Stimulated activated naive B cell treated with anti-CD40 and anti-IgM and Interleukin-4, amounts not matched to agents 10 μg/mL and 1 μg/mL and 100 μg/mL, for 72 hours (primary cell): Measurements from ENCODE around the gene MIB2.
"Not testable (repeated sequence)": the region's sequence is repeated elsewhere in the genome, so short reads cannot be mapped to it uniquely, and the experiment has no call there.

Source experiments
- ATAC-seq, 2 donors: fragments of 150-1000 bp; cut with Tn5 transposase; replicated peaks; 2 replicates each; pipeline ENCODE4 v1.10.0; 2021; ENCODE audit warnings: moderate library complexity in 1 of 2
- DNase-seq: peaks from one replicate; pipeline ENCODE4 v3.0.0; 2021
- H3K27ac Mint-ChIP-seq: one replicate; pipeline ENCODE4 v1.8.0; 2022; ENCODE audit warnings: mild to moderate bottlenecking, mixed read lengths
- H3K27me3 Mint-ChIP-seq, 2 donors: one replicate each; pipeline ENCODE4 v1.8.0; 2022; ENCODE audit warnings: mixed read lengths in 2 of 2
- H3K36me3 Mint-ChIP-seq, 2 donors: one replicate each; pipeline ENCODE4 v1.8.0; 2022; ENCODE audit warnings: mixed read lengths in 2 of 2, mild to moderate bottlenecking in 1 of 2
- H3K4me1 Mint-ChIP-seq, 2 donors: one replicate each; pipeline ENCODE4 v1.8.0; 2022; ENCODE audit warnings: mixed read lengths in 2 of 2, mild to moderate bottlenecking in 1 of 2
- H3K4me3 Mint-ChIP-seq, 2 donors: one replicate each; pipeline ENCODE4 v1.8.0; 2022; ENCODE audit warnings: mild to moderate bottlenecking in 2 of 2, mixed read lengths in 2 of 2, moderate library complexity in 1 of 2
- H3K9me3 Mint-ChIP-seq, 2 donors: one replicate each; pipeline ENCODE4 v1.8.0; 2022; ENCODE audit warnings: mixed read lengths in 2 of 2, mild to moderate bottlenecking in 1 of 2

Gene MIB2

GRCh38 chr1:1631782-1632420 is 16.6 kb downstream of the MIB2 start, which contains the start of gene MMP23B:
MMP23B (plus strand) TSS chr1:1632173; CDS start chr1:1632219, 46 bp downstream.
- H3K9me3 Mint-ChIP-seq, result peaks cover 0 to 2% of the 10 kb centered on the region in 2 donors
- ATAC-seq (no peak), DNase-seq (no peak)
- peak within 1 kb of the TSS; percentile 91 for H3K27ac Mint-ChIP-seq
- peaks cover 9 to 11% of the 10 kb centered on the region in 2 donors for H3K27me3 Mint-ChIP-seq
- peaks cover 4 to 5% of the 10 kb centered on the region in 2 donors for H3K4me1 Mint-ChIP-seq
- H3K36me3 Mint-ChIP-seq, result peaks cover 4 to 8% of the 10 kb centered on the region in 2 donors
- H3K4me3 Mint-ChIP-seq, result peak within 1 kb of the TSS; percentile 41 to 55

GRCh38 chr1:1633409-1633808 is 18.1 kb downstream of the MIB2 start:
- not testable (repeated sequence) for H3K4me1 Mint-ChIP-seq, H3K4me3 Mint-ChIP-seq, H3K9me3 Mint-ChIP-seq, ATAC-seq, H3K36me3 Mint-ChIP-seq, DNase-seq, H3K27ac Mint-ChIP-seq
- peaks cover 9 to 11% of the 10 kb centered on the region in 2 donors for H3K27me3 Mint-ChIP-seq

- peaks cover 9 to 11% of the 10 kb centered on the region in 2 donors for H3K27me3 Mint-ChIP-seq
- not testable (repeated sequence) for H3K27ac Mint-ChIP-seq, H3K4me3 Mint-ChIP-seq, H3K4me1 Mint-ChIP-seq, DNase-seq, H3K36me3 Mint-ChIP-seq, ATAC-seq, H3K9me3 Mint-ChIP-seq
These were observed 19.3 kb downstream of the MIB2 start for GRCh38 chr1:1634613-1635012.

GRCh38 chr1:1636621-1637478 is 21.6 kb downstream of the MIB2 start:
- H3K27ac Mint-ChIP-seq, H3K4me3 Mint-ChIP-seq: not testable (repeated sequence)

GRCh38 chr1:1637479-1637875 is 22.2 kb downstream of the MIB2 start:
- not testable (repeated sequence) for DNase-seq, H3K36me3 Mint-ChIP-seq, H3K27me3 Mint-ChIP-seq, H3K9me3 Mint-ChIP-seq, H3K4me1 Mint-ChIP-seq, ATAC-seq, H3K27ac Mint-ChIP-seq, H3K4me3 Mint-ChIP-seq

More at GRCh38 chr1:1636621-1637478, 21.6 kb downstream of the MIB2 start:
- not testable (repeated sequence) for ATAC-seq, H3K4me1 Mint-ChIP-seq, H3K9me3 Mint-ChIP-seq, H3K36me3 Mint-ChIP-seq, DNase-seq, H3K27me3 Mint-ChIP-seq

- H3K36me3 Mint-ChIP-seq, DNase-seq, ATAC-seq, H3K4me3 Mint-ChIP-seq, H3K27me3 Mint-ChIP-seq, H3K9me3 Mint-ChIP-seq, H3K27ac Mint-ChIP-seq, H3K4me1 Mint-ChIP-seq: not testable (repeated sequence)
These were observed 23.2 kb downstream of the MIB2 start for GRCh38 chr1:1638528-1638927.

GRCh38 chr1:1639368-1639767 is 24.1 kb downstream of the MIB2 start:
- not testable (repeated sequence) for ATAC-seq

GRCh38 chr1:1640081-1640480 is 24.8 kb downstream of the MIB2 start:
- not testable (repeated sequence) for H3K4me3 Mint-ChIP-seq, H3K27me3 Mint-ChIP-seq, DNase-seq, ATAC-seq, H3K27ac Mint-ChIP-seq, H3K36me3 Mint-ChIP-seq, H3K4me1 Mint-ChIP-seq, H3K9me3 Mint-ChIP-seq

More at GRCh38 chr1:1639368-1639767, 24.1 kb downstream of the MIB2 start:
- not testable (repeated sequence) for H3K27me3 Mint-ChIP-seq, H3K36me3 Mint-ChIP-seq, H3K4me3 Mint-ChIP-seq, H3K9me3 Mint-ChIP-seq, H3K4me1 Mint-ChIP-seq, H3K27ac Mint-ChIP-seq, DNase-seq

GRCh38 chr1:1640711-1641461 is 25.6 kb downstream of the MIB2 start:
- H3K27me3 Mint-ChIP-seq, ATAC-seq: not testable (repeated sequence)

GRCh38 chr1:1646326-1646725 is 31.0 kb downstream of the MIB2 start:
- H3K4me3 Mint-ChIP-seq, H3K27ac Mint-ChIP-seq, DNase-seq, H3K4me1 Mint-ChIP-seq, ATAC-seq, H3K27me3 Mint-ChIP-seq, H3K9me3 Mint-ChIP-seq: not testable (repeated sequence)
- H3K36me3 Mint-ChIP-seq, result peaks cover 39 to 45% of the 10 kb centered on the region in 2 donors

More at GRCh38 chr1:1640711-1641461, 25.6 kb downstream of the MIB2 start:
- H3K36me3 Mint-ChIP-seq, result peaks cover 9 to 11% of the 10 kb centered on the region in 2 donors
- DNase-seq, H3K9me3 Mint-ChIP-seq, H3K27ac Mint-ChIP-seq, H3K4me1 Mint-ChIP-seq, H3K4me3 Mint-ChIP-seq: not testable (repeated sequence)

GRCh38 chr1:1647567-1648241 is 32.4 kb downstream of the MIB2 start:
- peaks cover 48 to 59% of the 10 kb centered on the region in 2 donors for H3K36me3 Mint-ChIP-seq

GRCh38 chr1:1648265-1648664 is 33.0 kb downstream of the MIB2 start:
- not testable (repeated sequence) for H3K27me3 Mint-ChIP-seq, DNase-seq, H3K9me3 Mint-ChIP-seq, H3K4me1 Mint-ChIP-seq, H3K27ac Mint-ChIP-seq, ATAC-seq, H3K4me3 Mint-ChIP-seq
- peaks cover 47 to 61% of the 10 kb centered on the region in 2 donors for H3K36me3 Mint-ChIP-seq

More at GRCh38 chr1:1647567-1648241, 32.4 kb downstream of the MIB2 start:
- not testable (repeated sequence) for ATAC-seq, H3K27me3 Mint-ChIP-seq, DNase-seq, H3K27ac Mint-ChIP-seq, H3K4me1 Mint-ChIP-seq, H3K9me3 Mint-ChIP-seq, H3K4me3 Mint-ChIP-seq

GRCh38 chr1:1658583-1659549 is 43.6 kb downstream of the MIB2 start, which contains the start of gene CDK11B:
CDK11B (minus strand) TSS chr1:1659004; CDS start chr1:1657485, 1,519 bp downstream.
- not testable (repeated sequence) for H3K36me3 Mint-ChIP-seq, H3K27me3 Mint-ChIP-seq, H3K4me1 Mint-ChIP-seq, H3K9me3 Mint-ChIP-seq
- ATAC-seq (peak; percentile 95 to 96), DNase-seq (peak; percentile 94)
- Mint-ChIP-seq H3K27ac (peak within 1 kb of the TSS; percentile 99), H3K4me3 (peak within 1 kb of the TSS; percentile 92 to 94)
